A549 treated with Mapracorat at 1 μM for 4 hours (cell line): ENCODE results near the gene MEOX1. TPM values are rescaled to one million over a fixed set of nuclear protein-coding genes. Genes with fewer than 3 reads are reported as not detected.

Source experiments
- total RNA-seq: library from RNA; stranded (reverse); fragments of 200-300 nt; extraction: Qiagen RNA extraction; gene quantifications from 5 replicates; pipeline ENCODE4 v1.2.3, GENCODE V29; 2022

MEOX1 gene
- total RNA-seq, result not detected in 5 replicates

GRCh38 chr17:43661699-43662412, at the start of gene MEOX1:
MEOX1 (minus strand) TSS chr17:43661922; CDS start chr17:43661534, 388 bp downstream.

Other genes with a start within 250 kb of the MEOX1 start
- gene DHX8, start 177.9 kb downstream of the MEOX1 start, total RNA-seq, result 39.2 to 44.2 TPM (median 41.1 TPM) in 5 replicates
- 49.1 to 61.9 TPM (median 55.9 TPM) in 5 replicates for gene ETV4, start 115.6 kb downstream of the MEOX1 start, total RNA-seq
- gene SOST, start 96.9 kb upstream of the MEOX1 start, total RNA-seq, result not detected in 5 replicates
- gene DUSP3, start 117.1 kb upstream of the MEOX1 start, total RNA-seq, result 57.1 to 63.4 TPM (median 61.1 TPM) in 5 replicates
- not detected in 5 replicates for gene CFAP97D1, start 118.5 kb upstream of the MEOX1 start, total RNA-seq
- 15.0 to 19.4 TPM (median 16.5 TPM) in 5 replicates for gene MPP3, start 171.2 kb upstream of the MEOX1 start, total RNA-seq
- gene CD300LG, start 185.3 kb upstream of the MEOX1 start, total RNA-seq, result not detected in 5 replicates
- gene MPP2, start 245.6 kb upstream of the MEOX1 start, total RNA-seq, result 1.1 to 1.8 TPM (median 1.3 TPM) in 5 replicates